Epithelial cell of esophagus (primary cell): ENCODE data around the gene PLXND1.
"Not testable (repeated sequence)": the region's sequence is repeated elsewhere in the genome, so short reads cannot be mapped to it uniquely, and the experiment has no call there.

Experiments used
- DNase-seq: peaks from one replicate; pipeline ENCODE4 v3.0.0; 2010; ENCODE audit warnings: low read depth
- H3K4me3 ChIP-seq: 2 replicates; pipeline ENCODE4 v1.5.1; 2011; ENCODE audit warnings: mild to moderate bottlenecking, low read length, control low read depth
- CTCF ChIP-seq: IDR thresholded peaks from 2 replicates; pipeline ENCODE4 v1.5.1; 2011; ENCODE audit warnings: low read depth, mild to moderate bottlenecking, low read length, control low read depth, inconsistent platforms; ENCODE audit not compliant: insufficient read depth; ENCODE audit errors: missing control alignments

Gene PLXND1

GRCh38 chr3:129549805-129550204, 56.7 kb downstream of the PLXND1 start:
- TF ChIP-seq CTCF = no peak
- DNase-seq = no peak
- H3K4me3 ChIP-seq = no peak overlapping the region

GRCh38 chr3:129549006-129549800, 57.3 kb downstream of the PLXND1 start:
- peak; percentile 85 for DNase-seq
- TF ChIP-seq CTCF = no peak

GRCh38 chr3:129548104-129548965, 58.1 kb downstream of the PLXND1 start:
- TF ChIP-seq CTCF = no peak
- no peak overlapping the region for H3K4me3 ChIP-seq
- no peak for DNase-seq

More at GRCh38 chr3:129549006-129549800, 57.3 kb downstream of the PLXND1 start:
- H3K4me3 ChIP-seq = no peak overlapping the region

GRCh38 chr3:129547241-129547640, 59.2 kb downstream of the PLXND1 start:
- TF ChIP-seq CTCF = no peak
- H3K4me3 ChIP-seq = no peak overlapping the region
- DNase-seq = no peak

GRCh38 chr3:129545951-129546350, 60.5 kb downstream of the PLXND1 start:
- not testable (repeated sequence) for DNase-seq, H3K4me3 ChIP-seq

GRCh38 chr3:129543999-129544398, 62.5 kb downstream of the PLXND1 start:
- no peak overlapping the region for H3K4me3 ChIP-seq
- DNase-seq = no peak
- no peak for TF ChIP-seq CTCF

GRCh38 chr3:129543156-129543790, 63.2 kb downstream of the PLXND1 start, which contains the start of gene H1-8:
TSS of gene H1-8 (plus strand) at chr3:129543175. CDS start at chr3:129543219, 44 bp downstream.
- H3K4me3 ChIP-seq = no peak within 1 kb of the TSS
- TF ChIP-seq CTCF = no peak

More at GRCh38 chr3:129543156-129543790, 63.2 kb downstream of the PLXND1 start, which contains the start of gene H1-8:
- no peak for DNase-seq
